ENCODE data around the gene PSMC5. TPM values are rescaled to one million over a fixed set of nuclear protein-coding genes. Genes with fewer than 3 reads are reported as not detected.
"Not testable (repeated sequence)": the region's sequence is repeated elsewhere in the genome, so short reads cannot be mapped to it uniquely, and the experiment has no call there.

The PSMC5 gene
- total RNA-seq, 2 donors from 2014 or later, result 129 to 137 TPM

- Mint-ChIP-seq H3K9me3 (peaks cover 7 to 10% of the 10 kb centered on the region in 2 donors), H3K27ac (peak overlapping the region; percentile 94 to 97), H3K36me3 (peaks cover 26 to 28% of the 10 kb centered on the region in 2 donors)
- ATAC-seq (no peak), DNase-seq (ENCODE audit: low spot score in 2 of 2) (no peak)
Measured at GRCh38 chr17:63843910-63844677, 16.9 kb downstream of the PSMC5 start.

- no peak for ATAC-seq
- peaks cover 7 to 10% of the 10 kb centered on the region in 2 donors for H3K9me3 Mint-ChIP-seq
- no peak overlapping the region for H3K27ac Mint-ChIP-seq
- no peak for DNase-seq (ENCODE audit: low spot score in 2 of 2)
- peaks cover 24 to 25% of the 10 kb centered on the region in 2 donors for H3K36me3 Mint-ChIP-seq
Measured at GRCh38 chr17:63845509-63845908, 18.3 kb downstream of the PSMC5 start.

GRCh38 chr17:63847525-63848249 is 20.5 kb downstream of the PSMC5 start:
- DNase-seq (ENCODE audit: low spot score in 2 of 2), result peak in 1 of 2 donors; percentile 9
- peak overlapping the region; percentile 39 to 92 for H3K27ac Mint-ChIP-seq
- peaks cover 7 to 10% of the 10 kb centered on the region in 2 donors for H3K9me3 Mint-ChIP-seq
- H3K36me3 Mint-ChIP-seq, result peaks cover 8% of the 10 kb centered on the region in 2 donors
- no peak for ATAC-seq

- Mint-ChIP-seq H3K9me3 (peaks cover 7 to 10% of the 10 kb centered on the region in 2 donors), H3K27ac (peak overlapping the region; percentile 79 to 92), H3K36me3 (peaks cover 8% of the 10 kb centered on the region in 2 donors)
Measured at GRCh38 chr17:63848834-63849689, 21.8 kb downstream of the PSMC5 start.

GRCh38 chr17:63850401-63850800 is 23.2 kb downstream of the PSMC5 start:
- peaks cover 7 to 10% of the 10 kb centered on the region in 2 donors for H3K9me3 Mint-ChIP-seq
- ATAC-seq, result no peak
- peak in 1 of 2 donors; percentile 40 for DNase-seq (ENCODE audit: low spot score in 2 of 2)
- no peak overlapping the region for H3K27ac Mint-ChIP-seq
- peaks cover 8% of the 10 kb centered on the region in 2 donors for H3K36me3 Mint-ChIP-seq

More at GRCh38 chr17:63848834-63849689, 21.8 kb downstream of the PSMC5 start:
- DNase-seq (ENCODE audit: low spot score in 2 of 2), result peak; percentile 95 to 97
- peak; percentile 93 to 98 for ATAC-seq

GRCh38 chr17:63853260-63853659 is 26.0 kb downstream of the PSMC5 start:
- ATAC-seq (no peak), DNase-seq (ENCODE audit: low spot score in 2 of 2) (no peak)
- H3K36me3 Mint-ChIP-seq, result peaks cover 1 to 2% of the 10 kb centered on the region in 2 donors
- H3K27ac Mint-ChIP-seq, result no peak overlapping the region
- H3K9me3 Mint-ChIP-seq, result peaks cover 1 to 5% of the 10 kb centered on the region in 2 donors

GRCh38 chr17:63854709-63855108 is 27.5 kb downstream of the PSMC5 start:
- ATAC-seq, result no peak
- Mint-ChIP-seq H3K36me3 (no peaks in the 10 kb centered on the region), H3K9me3 (no peaks in the 10 kb centered on the region), H3K27ac (no peak overlapping the region)
- no peak for DNase-seq (ENCODE audit: low spot score in 2 of 2)

GRCh38 chr17:63855185-63855584 is 28.0 kb downstream of the PSMC5 start:
- no peak overlapping the region for H3K27ac Mint-ChIP-seq
- no peak for ATAC-seq

GRCh38 chr17:63856425-63856824 is 29.2 kb downstream of the PSMC5 start:
- H3K27ac Mint-ChIP-seq; DNase-seq (ENCODE audit: low spot score in 2 of 2); H3K36me3 Mint-ChIP-seq; ATAC-seq; H3K9me3 Mint-ChIP-seq: not testable (repeated sequence)

More at GRCh38 chr17:63855185-63855584, 28.0 kb downstream of the PSMC5 start:
- Mint-ChIP-seq H3K9me3 (no peaks in the 10 kb centered on the region), H3K36me3 (no peaks in the 10 kb centered on the region)
- DNase-seq (ENCODE audit: low spot score in 2 of 2), result no peak

GRCh38 chr17:63859257-63859656 is 32.0 kb downstream of the PSMC5 start:
- Mint-ChIP-seq H3K36me3 (no peaks in the 10 kb centered on the region), H3K9me3 (no peaks in the 10 kb centered on the region), H3K27ac (no peak overlapping the region)
- ATAC-seq, result no peak
- DNase-seq (ENCODE audit: low spot score in 2 of 2), result no peak

- not testable (repeated sequence) for DNase-seq (ENCODE audit: low spot score in 2 of 2); H3K9me3 Mint-ChIP-seq; ATAC-seq; H3K36me3 Mint-ChIP-seq
- H3K27ac Mint-ChIP-seq, result peak overlapping the region in 1 of 2 donors; percentile 68
Measured at GRCh38 chr17:63866625-63867024, 39.4 kb downstream of the PSMC5 start.

GRCh38 chr17:63869491-63870291 is 42.5 kb downstream of the PSMC5 start:
- not testable (repeated sequence) for ATAC-seq

GRCh38 chr17:63870292-63870665 is 43.0 kb downstream of the PSMC5 start:
- not testable (repeated sequence) for H3K27ac Mint-ChIP-seq, H3K36me3 Mint-ChIP-seq, ATAC-seq

More at GRCh38 chr17:63869491-63870291, 42.5 kb downstream of the PSMC5 start:
- H3K9me3 Mint-ChIP-seq; H3K27ac Mint-ChIP-seq; H3K36me3 Mint-ChIP-seq; DNase-seq (ENCODE audit: low spot score in 2 of 2): not testable (repeated sequence)

GRCh38 chr17:63871646-63872365 is 44.6 kb downstream of the PSMC5 start:
- not testable (repeated sequence) for H3K9me3 Mint-ChIP-seq; DNase-seq (ENCODE audit: low spot score in 2 of 2); H3K36me3 Mint-ChIP-seq; H3K27ac Mint-ChIP-seq; ATAC-seq

More at GRCh38 chr17:63870292-63870665, 43.0 kb downstream of the PSMC5 start:
- not testable (repeated sequence) for H3K9me3 Mint-ChIP-seq; DNase-seq (ENCODE audit: low spot score in 2 of 2)

- ATAC-seq; H3K27ac Mint-ChIP-seq; DNase-seq (ENCODE audit: low spot score in 2 of 2); H3K9me3 Mint-ChIP-seq; H3K36me3 Mint-ChIP-seq: not testable (repeated sequence)
Measured at GRCh38 chr17:63873577-63873976, 46.3 kb downstream of the PSMC5 start, which contains the start of gene CSH2. CSH2 (minus strand) TSS chr17:63873677; CDS start chr17:63873614, 63 bp downstream.

Data from activated naive CD4-positive, alpha-beta T cell treated with anti-CD3 and anti-CD28 coated beads, Interleukin-2, amount 50 U/mL, for 72 hours (primary cell).